ENCODE measurements around the gene PAGR1.

Gene PAGR1

GRCh38 chr16:29813644-29814562 is 2.0 kb upstream of the PAGR1 start:
- TF ChIP-seq TAF1 (IDR thresholded peaks at IDR 0.05; ENCODE audit: borderline replicate concordance, insufficient read depth, low read length): no peak
- no peak for TF ChIP-seq SIN3A (IDR thresholded peaks at IDR 0.05; ENCODE audit: borderline replicate concordance, insufficient read depth, low read length)
- TF ChIP-seq POLR2AphosphoS5 (IDR thresholded peaks at IDR 0.05; ENCODE audit: low read depth, low read length): no peak
- TF ChIP-seq FOXP2 (optimal IDR thresholded peaks at IDR 0.05; ENCODE audit: borderline replicate concordance, extremely low read depth, extremely low read length, insufficient read depth): no peak
- no peak for TF ChIP-seq REST (IDR thresholded peaks at IDR 0.05; ENCODE audit: insufficient read depth in 1 of 2, low read depth in 2 of 2, low read length in 2 of 2)

- TF ChIP-seq POLR2AphosphoS5 (IDR thresholded peaks at IDR 0.05; ENCODE audit: low read depth, low read length) (no peak), REST (IDR thresholded peaks at IDR 0.05; ENCODE audit: insufficient read depth in 1 of 2, low read depth in 2 of 2, low read length in 2 of 2) (no peak), TAF1 (IDR thresholded peaks at IDR 0.05; ENCODE audit: borderline replicate concordance, insufficient read depth, low read length) (no peak), SIN3A (IDR thresholded peaks at IDR 0.05; ENCODE audit: borderline replicate concordance, insufficient read depth, low read length) (no peak), FOXP2 (optimal IDR thresholded peaks at IDR 0.05; ENCODE audit: borderline replicate concordance, extremely low read depth, extremely low read length, insufficient read depth) (no peak)
Observed at GRCh38 chr16:29814592-29814991, 1.4 kb upstream of the PAGR1 start.

- TF ChIP-seq POLR2AphosphoS5 (IDR thresholded peaks at IDR 0.05; ENCODE audit: low read depth, low read length): peak; percentile 49; the same call in 1 of the 2 replicates
- TF ChIP-seq REST (IDR thresholded peaks at IDR 0.05; ENCODE audit: insufficient read depth in 1 of 2, low read depth in 2 of 2, low read length in 2 of 2): no peak
Observed at GRCh38 chr16:29815032-29815721, 775 bp upstream of the PAGR1 start.

- TF ChIP-seq SIN3A (IDR thresholded peaks at IDR 0.05; ENCODE audit: borderline replicate concordance, insufficient read depth, low read length) (no peak), POLR2AphosphoS5 (IDR thresholded peaks at IDR 0.05; ENCODE audit: low read depth, low read length) (no peak), FOXP2 (optimal IDR thresholded peaks at IDR 0.05; ENCODE audit: borderline replicate concordance, extremely low read depth, extremely low read length, insufficient read depth) (no peak), TAF1 (IDR thresholded peaks at IDR 0.05; ENCODE audit: borderline replicate concordance, insufficient read depth, low read length) (no peak), REST (IDR thresholded peaks at IDR 0.05; ENCODE audit: insufficient read depth in 1 of 2, low read depth in 2 of 2, low read length in 2 of 2) (no peak)
Observed at GRCh38 chr16:29816694-29817441, 916 bp downstream of the PAGR1 start.

All from PFSK-1 (cell line).